ENCODE results near the gene HMSD. TPM values are rescaled to one million over a fixed set of nuclear protein-coding genes. Genes with fewer than 3 reads are reported as not detected.
A peak's percentile ranks its signal among the peaks of the same experiment; 100 is the strongest.

The HMSD gene, protein sequence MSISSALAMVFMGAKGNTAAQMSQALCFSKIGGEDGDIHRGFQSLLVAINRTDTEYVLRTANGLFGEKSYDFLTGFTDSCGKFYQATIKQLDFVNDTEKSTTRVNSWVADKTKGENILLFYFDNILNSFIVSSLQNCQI
- total RNA-seq = not detected

DNA sequence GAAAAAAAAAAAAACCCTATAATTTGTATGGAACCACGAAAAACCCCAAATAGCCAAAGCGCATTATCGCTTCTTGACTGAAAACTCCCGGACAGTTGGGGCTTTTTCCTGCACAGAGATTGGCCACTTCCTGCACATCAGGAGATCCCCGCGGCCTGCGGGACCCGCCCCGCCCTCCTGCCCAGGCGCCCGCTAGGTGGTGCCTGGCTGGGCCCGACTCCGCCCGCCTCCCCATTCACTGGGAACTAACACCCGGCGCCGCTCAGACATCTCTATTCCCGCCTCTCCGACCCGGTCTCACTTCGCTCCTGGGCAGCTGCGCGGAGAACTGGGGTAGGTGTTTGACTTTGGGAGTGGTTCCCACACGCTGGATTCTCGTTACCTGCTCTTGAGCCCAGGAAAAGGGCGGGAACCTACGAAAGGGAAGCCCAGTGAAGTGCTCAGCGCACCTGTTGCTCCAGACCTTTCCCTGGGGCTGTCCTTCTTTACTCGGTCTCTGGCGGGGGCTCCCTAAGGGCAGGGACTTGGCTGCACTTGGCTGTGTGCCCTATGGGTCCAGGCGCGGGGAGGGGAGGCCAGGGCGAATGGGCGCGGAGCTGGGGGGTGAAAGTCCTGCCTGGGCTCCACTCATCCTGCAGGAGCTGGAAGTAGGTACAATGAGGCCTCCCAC lies at the start of gene HMSD:
HMSD (plus strand) TSS at position 234 of the 670 bp plus-strand sequence. CDS start 4,155 bp downstream, outside the sequence.
- no peak for TF ChIP-seq POLR2A (IDR thresholded peaks at IDR 0.05)
- TF ChIP-seq, protein P1, sequence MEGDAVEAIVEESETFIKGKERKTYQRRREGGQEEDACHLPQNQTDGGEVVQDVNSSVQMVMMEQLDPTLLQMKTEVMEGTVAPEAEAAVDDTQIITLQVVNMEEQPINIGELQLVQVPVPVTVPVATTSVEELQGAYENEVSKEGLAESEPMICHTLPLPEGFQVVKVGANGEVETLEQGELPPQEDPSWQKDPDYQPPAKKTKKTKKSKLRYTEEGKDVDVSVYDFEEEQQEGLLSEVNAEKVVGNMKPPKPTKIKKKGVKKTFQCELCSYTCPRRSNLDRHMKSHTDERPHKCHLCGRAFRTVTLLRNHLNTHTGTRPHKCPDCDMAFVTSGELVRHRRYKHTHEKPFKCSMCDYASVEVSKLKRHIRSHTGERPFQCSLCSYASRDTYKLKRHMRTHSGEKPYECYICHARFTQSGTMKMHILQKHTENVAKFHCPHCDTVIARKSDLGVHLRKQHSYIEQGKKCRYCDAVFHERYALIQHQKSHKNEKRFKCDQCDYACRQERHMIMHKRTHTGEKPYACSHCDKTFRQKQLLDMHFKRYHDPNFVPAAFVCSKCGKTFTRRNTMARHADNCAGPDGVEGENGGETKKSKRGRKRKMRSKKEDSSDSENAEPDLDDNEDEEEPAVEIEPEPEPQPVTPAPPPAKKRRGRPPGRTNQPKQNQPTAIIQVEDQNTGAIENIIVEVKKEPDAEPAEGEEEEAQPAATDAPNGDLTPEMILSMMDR (IDR thresholded peaks at IDR 0.05) = peak in 4 of 6 experiments; percentile 43 to 56 (median 48)
- Histone ChIP-seq H3K27me3 (no peaks in the 10 kb centered on the region), H3K4me3 (peak within 1 kb of the TSS; percentile 13 to 42 (median 40)), H3K4me1 (peaks cover 0 to 6% (median 2%) of the 10 kb centered on the region in 4 donors), H3K36me3 (no peaks in the 10 kb centered on the region), H3K9me3 (no peaks in the 10 kb centered on the region), H3K27ac (peak within 1 kb of the TSS in 1 of 4 donors; percentile 17)
- DNase-seq = peak; percentile 59 to 81 (median 78)

DNA sequence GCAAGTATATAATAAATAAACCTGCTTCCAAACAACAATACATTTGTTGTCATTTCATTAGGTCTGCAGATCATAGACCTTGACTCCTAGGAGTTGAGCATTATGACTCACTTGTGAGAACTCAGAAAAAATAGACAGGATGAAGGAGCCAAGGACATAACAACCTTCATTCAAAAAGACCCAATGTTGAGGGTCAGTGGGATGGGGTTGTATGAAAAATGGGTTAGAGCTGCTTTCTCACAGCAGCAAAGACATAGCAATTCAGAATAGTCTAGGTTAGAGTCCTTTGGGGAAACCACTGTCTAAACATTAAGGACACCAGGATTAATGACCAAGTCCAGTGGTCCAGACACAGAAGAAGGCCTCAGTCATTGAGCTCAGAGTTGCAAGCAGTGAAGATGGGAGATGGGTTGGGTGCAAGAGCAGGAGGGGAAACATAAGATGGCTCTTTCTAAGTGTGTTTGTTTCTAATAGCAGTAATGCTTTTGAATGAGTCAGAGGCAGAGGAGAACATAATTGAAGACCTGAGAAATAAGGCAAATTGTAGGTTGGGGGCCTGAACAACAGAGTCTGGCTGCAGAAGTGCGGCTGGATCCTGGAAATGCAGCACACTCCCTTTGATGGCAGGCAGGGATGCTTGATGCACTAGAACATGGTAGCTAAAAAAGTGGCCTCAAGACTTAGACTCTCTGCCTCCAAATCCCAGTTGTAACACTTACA lies 45.1 kb upstream of the HMSD start:
- Histone ChIP-seq H3K27me3 (no peaks in the 10 kb centered on the region), H3K4me1 (no peaks in the 10 kb centered on the region), H3K9me3 (no peaks in the 10 kb centered on the region), H3K27ac (no peak overlapping the region), H3K4me3 (no peak overlapping the region), H3K36me3 (no peaks in the 10 kb centered on the region)
- no peak for TF ChIP-seq POLR2A (IDR thresholded peaks at IDR 0.05)
- no peak for DNase-seq

DNA sequence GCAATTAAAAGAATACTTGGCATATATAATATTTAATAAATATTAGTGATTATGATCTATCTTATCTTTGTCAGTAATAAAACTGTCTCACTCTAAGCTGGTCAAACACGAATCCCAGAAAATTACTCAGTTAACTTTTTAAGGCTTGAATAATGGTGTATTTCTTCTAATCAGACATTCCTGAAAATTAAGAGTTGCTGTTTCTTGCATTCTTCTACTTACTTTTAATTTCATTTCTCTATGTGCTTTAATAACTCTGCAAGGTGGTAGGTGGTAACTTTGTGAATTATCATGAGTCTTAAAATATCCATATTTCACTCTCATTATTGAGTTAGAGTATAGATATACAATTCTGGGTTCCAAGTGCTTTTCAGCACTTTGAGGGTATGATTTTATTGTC lies 44.4 kb upstream of the HMSD start:
- Histone ChIP-seq H3K36me3 (no peaks in the 10 kb centered on the region), H3K27me3 (no peaks in the 10 kb centered on the region), H3K27ac (no peak overlapping the region), H3K4me1 (no peaks in the 10 kb centered on the region), H3K4me3 (no peak overlapping the region), H3K9me3 (no peaks in the 10 kb centered on the region)
- DNase-seq = no peak
- TF ChIP-seq, protein P1 (IDR thresholded peaks at IDR 0.05) = no peak
- no peak for TF ChIP-seq POLR2A (IDR thresholded peaks at IDR 0.05)

DNA sequence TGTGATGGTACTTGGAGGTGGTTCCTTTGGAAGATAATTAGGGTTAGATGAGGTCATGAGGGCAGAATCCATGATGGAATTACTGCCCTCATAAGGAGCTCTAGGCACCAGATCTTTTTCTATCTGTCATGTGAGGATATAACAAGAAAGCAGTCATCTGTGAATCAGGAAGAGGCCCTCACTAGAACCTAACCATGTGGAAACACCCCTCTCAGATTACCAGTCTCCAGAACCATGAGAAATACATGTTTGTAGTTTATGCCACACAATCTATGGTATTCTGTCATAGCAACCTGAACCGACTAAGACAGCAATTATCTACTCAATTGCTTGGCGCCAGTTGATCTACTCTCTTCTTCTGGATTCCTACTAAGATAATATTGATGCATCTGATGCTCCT lies 43.7 kb upstream of the HMSD start:
- Histone ChIP-seq H3K27ac (no peak overlapping the region), H3K4me3 (no peak overlapping the region), H3K4me1 (no peaks in the 10 kb centered on the region), H3K36me3 (no peaks in the 10 kb centered on the region), H3K27me3 (no peaks in the 10 kb centered on the region), H3K9me3 (no peaks in the 10 kb centered on the region)
- TF ChIP-seq, protein P1 (IDR thresholded peaks at IDR 0.05) = no peak
- no peak for TF ChIP-seq POLR2A (IDR thresholded peaks at IDR 0.05)
- DNase-seq = no peak

DNA sequence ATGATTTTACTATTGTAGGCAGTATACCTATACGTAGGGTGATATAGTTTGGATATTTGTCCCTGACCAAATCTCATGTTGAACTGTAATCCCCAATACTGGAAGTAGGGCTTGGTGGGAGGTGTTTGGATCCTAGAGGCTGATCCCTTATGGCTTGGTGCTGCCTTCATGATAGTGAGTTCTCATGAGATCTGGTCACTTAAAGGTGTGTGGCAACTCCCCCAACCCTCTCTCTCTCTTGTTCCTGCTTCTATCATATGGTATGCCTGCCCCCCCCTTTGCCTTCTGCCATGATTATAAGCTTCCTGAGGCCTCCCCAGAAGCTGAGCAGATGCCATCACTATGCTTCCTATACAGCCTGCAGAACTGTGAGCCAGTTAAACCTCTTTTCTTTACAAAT lies 43.0 kb upstream of the HMSD start:
- no peaks in the 10 kb centered on the region for H3K9me3 ChIP-seq
- TF ChIP-seq, protein P1 (IDR thresholded peaks at IDR 0.05) = no peak
- no peak for TF ChIP-seq POLR2A (IDR thresholded peaks at IDR 0.05)
- no peaks in the 10 kb centered on the region for H3K27me3 ChIP-seq
- no peak overlapping the region for H3K4me3 ChIP-seq
- no peaks in the 10 kb centered on the region for H3K36me3 ChIP-seq
- H3K27ac ChIP-seq = no peak overlapping the region
- H3K4me1 ChIP-seq = no peaks in the 10 kb centered on the region
- DNase-seq = no peak

DNA sequence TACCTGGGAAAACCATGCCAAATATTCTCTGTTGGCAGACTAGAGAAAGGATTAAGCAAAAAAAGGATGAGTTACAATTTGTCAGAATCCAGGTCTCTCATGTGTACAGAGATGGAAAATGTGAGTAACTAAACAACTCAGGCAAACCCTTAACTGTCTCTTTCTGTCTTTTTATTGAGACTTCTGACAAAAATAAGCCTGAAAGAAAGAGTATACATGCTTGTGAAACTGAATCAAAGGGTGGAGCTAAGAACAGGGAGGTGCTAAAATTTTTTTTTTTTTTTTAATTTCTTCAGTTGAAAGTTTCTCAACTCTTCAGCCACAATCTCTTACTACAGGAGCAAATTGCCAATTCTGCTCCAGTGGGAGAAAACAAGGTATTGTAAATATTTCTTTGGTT lies 41.4 kb upstream of the HMSD start, which contains the start of gene SERPINB10:
SERPINB10 (plus strand) TSS at position 295 of the 400 bp plus-strand sequence. CDS start 7,553 bp downstream, outside the sequence.
- no peak within 1 kb of the TSS for H3K27ac ChIP-seq
- no peaks in the 10 kb centered on the region for H3K9me3 ChIP-seq
- TF ChIP-seq, protein P1 (IDR thresholded peaks at IDR 0.05) = no peak
- TF ChIP-seq POLR2A (IDR thresholded peaks at IDR 0.05) = no peak
- no peaks in the 10 kb centered on the region for H3K27me3 ChIP-seq
- H3K4me1 ChIP-seq = no peaks in the 10 kb centered on the region
- no peak within 1 kb of the TSS for H3K4me3 ChIP-seq
- no peak for DNase-seq
- H3K36me3 ChIP-seq = no peaks in the 10 kb centered on the region
